Activated CD8-positive, alpha-beta memory T cell treated with anti-CD3 and anti-CD28 coated beads for 48 hours (primary cell): ENCODE measurements around the gene CENPA.
"Not testable (repeated sequence)": the region's sequence is repeated elsewhere in the genome, so short reads cannot be mapped to it uniquely, and the experiment has no call there.

Experiments used
- DNase-seq, 3 experiments: peaks; one replicate each; pipeline ENCODE4 v3.0.0-alpha.2; 2020; ENCODE audit warnings: low read depth in 2 of 3, low spot score in 2 of 3

CENPA gene

GRCh38 chr2:26785431-26786206 is at the start of gene CENPA:
CENPA (plus strand) TSS chr2:26786056; CDS start chr2:26786197, 141 bp downstream.
- DNase-seq, result peak; percentile 79 to 83 (median 81)

GRCh38 chr2:26737221-26737620 is 48.6 kb upstream of the CENPA start:
- no peak for DNase-seq

- DNase-seq, result no peak
These were observed 47.4 kb upstream of the CENPA start for GRCh38 chr2:26738481-26738880.

- DNase-seq, result no peak
These were observed 46.3 kb upstream of the CENPA start for GRCh38 chr2:26739514-26739913.

GRCh38 chr2:26740346-26740745 is 45.5 kb upstream of the CENPA start:
- no peak for DNase-seq

- DNase-seq, result no peak
These were observed 45.0 kb upstream of the CENPA start for GRCh38 chr2:26740890-26741302.

GRCh38 chr2:26742048-26742770 is 43.6 kb upstream of the CENPA start:
- no peak for DNase-seq

GRCh38 chr2:26743852-26744251 is 42.0 kb upstream of the CENPA start:
- DNase-seq, result no peak

GRCh38 chr2:26744953-26745352 is 40.9 kb upstream of the CENPA start:
- DNase-seq, result no peak

GRCh38 chr2:26745609-26746327 is 40.1 kb upstream of the CENPA start:
- DNase-seq, result peak; percentile 53 to 78 (median 77)

- DNase-seq, result no peak
These were observed 38.9 kb upstream of the CENPA start for GRCh38 chr2:26746934-26747333.

- DNase-seq, result not testable (repeated sequence)
These were observed 36.0 kb upstream of the CENPA start for GRCh38 chr2:26749787-26750420.

GRCh38 chr2:26750467-26750866 is 35.4 kb upstream of the CENPA start:
- DNase-seq, result not testable (repeated sequence)

- DNase-seq, result no peak
These were observed 33.2 kb upstream of the CENPA start for GRCh38 chr2:26752656-26753055.

GRCh38 chr2:26754539-26754938 is 31.3 kb upstream of the CENPA start:
- no peak for DNase-seq

- no peak for DNase-seq
These were observed 30.7 kb upstream of the CENPA start for GRCh38 chr2:26754972-26755670.

- no peak for DNase-seq
These were observed 29.5 kb upstream of the CENPA start for GRCh38 chr2:26756337-26756736.

- DNase-seq, result no peak
These were observed 27.7 kb upstream of the CENPA start for GRCh38 chr2:26757873-26758789.

GRCh38 chr2:26758790-26759321 is 27.0 kb upstream of the CENPA start:
- DNase-seq, result no peak
